Lower leg skin (tissue), 3 donors: ENCODE results near the gene RPS6KC1.

Source experiments
- POLR2A ChIP-seq, 2 donors: fragments of 450-650 bp; IDR thresholded peaks; one replicate each; pipeline ENCODE4 v1.6.1; 2016 to 2017; ENCODE audit warnings: antibody characterized with exemption in 2 of 2, mild to moderate bottlenecking in 1 of 2, moderate library complexity in 1 of 2
- TF ChIP-seq, protein P1 (sequence below), 3 donors: fragments of 450-650 bp; IDR thresholded peaks; one replicate each; pipeline ENCODE4 v1.5.1; 2016; ENCODE audit warnings: antibody characterized with exemption in 3 of 3, mild to moderate bottlenecking in 3 of 3, moderate library complexity in 2 of 3

DNA sequence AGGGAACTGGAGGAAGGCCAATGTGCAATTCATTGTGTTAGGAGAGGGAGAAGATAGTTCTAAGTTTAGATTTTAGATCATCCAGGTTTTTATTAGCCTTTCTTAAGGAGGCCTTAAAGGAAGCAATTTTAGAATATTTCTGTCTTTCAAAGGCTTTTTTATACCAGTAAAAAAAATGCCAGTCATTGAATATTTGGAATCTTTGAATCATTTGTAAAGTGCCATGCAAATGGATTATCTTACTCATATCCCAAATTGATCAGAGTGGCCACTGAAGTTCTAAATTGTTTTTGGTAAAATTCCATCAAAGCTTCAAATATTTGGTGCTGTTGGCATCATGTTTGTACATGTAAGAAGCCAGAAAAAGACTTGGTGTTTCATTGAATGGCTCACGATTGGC is 244.8 kb downstream of the RPS6KC1 start:
- TF ChIP-seq, protein P1, sequence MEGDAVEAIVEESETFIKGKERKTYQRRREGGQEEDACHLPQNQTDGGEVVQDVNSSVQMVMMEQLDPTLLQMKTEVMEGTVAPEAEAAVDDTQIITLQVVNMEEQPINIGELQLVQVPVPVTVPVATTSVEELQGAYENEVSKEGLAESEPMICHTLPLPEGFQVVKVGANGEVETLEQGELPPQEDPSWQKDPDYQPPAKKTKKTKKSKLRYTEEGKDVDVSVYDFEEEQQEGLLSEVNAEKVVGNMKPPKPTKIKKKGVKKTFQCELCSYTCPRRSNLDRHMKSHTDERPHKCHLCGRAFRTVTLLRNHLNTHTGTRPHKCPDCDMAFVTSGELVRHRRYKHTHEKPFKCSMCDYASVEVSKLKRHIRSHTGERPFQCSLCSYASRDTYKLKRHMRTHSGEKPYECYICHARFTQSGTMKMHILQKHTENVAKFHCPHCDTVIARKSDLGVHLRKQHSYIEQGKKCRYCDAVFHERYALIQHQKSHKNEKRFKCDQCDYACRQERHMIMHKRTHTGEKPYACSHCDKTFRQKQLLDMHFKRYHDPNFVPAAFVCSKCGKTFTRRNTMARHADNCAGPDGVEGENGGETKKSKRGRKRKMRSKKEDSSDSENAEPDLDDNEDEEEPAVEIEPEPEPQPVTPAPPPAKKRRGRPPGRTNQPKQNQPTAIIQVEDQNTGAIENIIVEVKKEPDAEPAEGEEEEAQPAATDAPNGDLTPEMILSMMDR (IDR thresholded peaks at IDR 0.05), result no peak
- no peak for TF ChIP-seq POLR2A (IDR thresholded peaks at IDR 0.05)
